GM18498 (cell line): ENCODE results near the gene DRC1.

Experiments used
- ATAC-seq: cut with Tn5 transposase; IDR thresholded peaks from one replicate; pipeline ENCODE4 v1.9.1; 2021; ENCODE audit warnings: mild to moderate bottlenecking, moderate library complexity; ENCODE audit not compliant: unreplicated experiment

Gene DRC1

GRCh38 chr2:26442301-26442700 lies 40.6 kb downstream of the DRC1 start:
- ATAC-seq = no peak

GRCh38 chr2:26442707-26443106 lies 41.0 kb downstream of the DRC1 start:
- ATAC-seq = no peak

- no peak for ATAC-seq
These were observed 42.5 kb downstream of the DRC1 start for GRCh38 chr2:26444236-26444635.

- ATAC-seq = no peak
These were observed 46.9 kb downstream of the DRC1 start for GRCh38 chr2:26448651-26449050.

- ATAC-seq = no peak
These were observed 47.7 kb downstream of the DRC1 start for GRCh38 chr2:26449278-26450030.

- no peak for ATAC-seq
These were observed 48.4 kb downstream of the DRC1 start for GRCh38 chr2:26450031-26450635.

GRCh38 chr2:26451700-26452099 lies 50.0 kb downstream of the DRC1 start:
- ATAC-seq = no peak

- no peak for ATAC-seq
These were observed 52.0 kb downstream of the DRC1 start for GRCh38 chr2:26453421-26454329.

GRCh38 chr2:26454561-26455001 lies 52.9 kb downstream of the DRC1 start:
- no peak for ATAC-seq

- ATAC-seq = no peak
These were observed 53.4 kb downstream of the DRC1 start for GRCh38 chr2:26455037-26455669.

- no peak for ATAC-seq
These were observed 54.1 kb downstream of the DRC1 start for GRCh38 chr2:26455670-26456439.

- ATAC-seq = no peak
These were observed 54.9 kb downstream of the DRC1 start for GRCh38 chr2:26456440-26457250.

GRCh38 chr2:26457251-26457666 lies 55.5 kb downstream of the DRC1 start:
- ATAC-seq = no peak

GRCh38 chr2:26457695-26458364 lies 56.1 kb downstream of the DRC1 start:
- ATAC-seq = no peak

- ATAC-seq = no peak
These were observed 56.8 kb downstream of the DRC1 start for GRCh38 chr2:26458365-26459042.

GRCh38 chr2:26459991-26460612 lies 58.4 kb downstream of the DRC1 start:
- no peak for ATAC-seq

- no peak for ATAC-seq
These were observed 58.9 kb downstream of the DRC1 start for GRCh38 chr2:26460613-26461031.

- ATAC-seq = no peak
These were observed 59.9 kb downstream of the DRC1 start for GRCh38 chr2:26461601-26462023.
